Astrocyte of the cerebellum (primary cell): ENCODE measurements around the gene GAS1.

Experiments
- DNase-seq: peaks from one replicate; pipeline ENCODE4 v3.0.0-alpha.2; 2011; ENCODE audit warnings: low read depth
- H3K4me3 ChIP-seq: 2 replicates; pipeline ENCODE4 v1.5.1; 2011; ENCODE audit warnings: mild to moderate bottlenecking, low read depth, low read length, moderate library complexity
- CTCF ChIP-seq: IDR thresholded peaks from 2 replicates; pipeline ENCODE4 v1.5.1; 2012; ENCODE audit warnings: low read length, low read depth, moderate library complexity, mild to moderate bottlenecking; ENCODE audit errors: missing control alignments
- in situ Hi-C: cut with HindIII; loops from 2 replicates; pipeline ENCODE4 v1.10.0; 2017; ENCODE audit warnings: low sequenced_read_pairs

The GAS1 gene

DNA sequence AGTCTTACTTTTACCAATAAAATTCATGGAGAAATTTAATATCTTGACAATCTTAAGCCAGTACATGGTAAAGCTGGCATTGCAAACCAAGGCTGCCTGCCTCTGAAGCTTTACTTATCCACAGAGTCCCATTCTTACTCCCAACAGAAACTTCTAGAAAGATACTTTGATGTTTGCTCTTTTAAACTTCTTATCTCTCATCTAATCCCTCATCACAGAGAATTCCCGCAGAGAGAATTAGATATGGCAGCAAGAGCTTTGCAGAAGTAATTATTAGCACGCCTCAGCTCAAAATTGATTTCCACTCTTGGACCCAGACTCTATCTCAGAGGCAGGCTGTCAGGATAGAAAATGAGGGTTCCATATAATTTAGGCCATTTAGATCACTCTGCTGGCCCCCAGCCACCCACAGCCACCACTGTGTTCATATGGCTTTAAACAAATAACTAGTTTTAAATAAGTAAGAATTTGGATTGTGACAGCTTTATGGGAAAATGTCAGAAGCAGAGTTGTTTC, 37.9 kb upstream of the GAS1 start:
- no peak overlapping the region for H3K4me3 ChIP-seq
- TF ChIP-seq CTCF = no peak
- DNase-seq = no peak
- in situ Hi-C loops = no loop called here

GRCh38 chr9:86983620-86984259, 36.4 kb upstream of the GAS1 start:
- no peak overlapping the region for H3K4me3 ChIP-seq
- TF ChIP-seq CTCF = no peak
- in situ Hi-C loops = no loop called here
- peak; percentile 94 for DNase-seq

DNA sequence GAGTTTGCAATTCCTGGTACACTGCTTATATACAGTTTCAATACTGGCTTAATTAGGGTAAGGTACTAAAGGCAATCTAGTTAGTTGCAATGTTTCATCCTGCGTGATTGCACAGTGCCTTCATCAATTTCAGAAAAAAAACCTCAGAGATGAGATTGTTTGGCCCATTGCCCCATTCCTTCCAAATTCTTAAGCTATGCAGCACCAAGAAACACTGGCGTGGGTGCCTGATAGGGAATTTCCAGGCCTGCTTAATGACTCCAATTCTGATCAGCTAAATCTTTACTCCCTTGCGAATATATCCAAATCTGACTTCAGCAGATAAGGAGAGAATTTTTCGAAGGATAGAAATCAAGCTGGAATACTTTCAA, 35.9 kb upstream of the GAS1 start:
- TF ChIP-seq CTCF = no peak
- in situ Hi-C loops = no loop called here
- no peak overlapping the region for H3K4me3 ChIP-seq
- DNase-seq = peak; percentile 50

DNA sequence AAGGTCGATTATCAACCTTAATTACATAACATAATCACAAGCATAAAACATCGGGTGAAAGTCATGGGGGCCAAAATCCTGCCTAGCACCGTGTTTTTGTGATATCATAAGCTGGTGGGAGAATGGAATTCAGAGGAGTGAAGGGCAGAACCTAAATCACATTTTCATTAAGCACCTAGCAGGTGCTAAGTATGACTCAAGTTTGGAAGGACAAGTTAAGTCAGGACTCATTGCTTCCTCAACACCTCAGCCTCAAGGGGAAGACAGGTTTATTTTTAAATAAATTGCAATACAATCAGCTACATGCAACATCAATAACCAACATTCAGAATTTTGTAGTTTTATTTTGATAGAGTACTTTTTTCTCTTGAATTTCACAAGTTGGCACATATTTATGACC, 33.5 kb upstream of the GAS1 start:
- no peak for DNase-seq
- no peak for TF ChIP-seq CTCF
- H3K4me3 ChIP-seq = no peak overlapping the region
- in situ Hi-C loops = no loop called here

GRCh38 chr9:86979657-86980056, 32.4 kb upstream of the GAS1 start:
- in situ Hi-C loops = no loop called here
- no peak for TF ChIP-seq CTCF
- no peak for DNase-seq
- no peak overlapping the region for H3K4me3 ChIP-seq

- no peak overlapping the region for H3K4me3 ChIP-seq
- no peak for TF ChIP-seq CTCF
- in situ Hi-C loops = no loop called here
- peak; percentile 60 for DNase-seq
These were observed 31.7 kb upstream of the GAS1 start for GRCh38 chr9:86978922-86979474.
